Activated T-cell treated with anti-CD3 and anti-CD28 coated beads, Interleukin-2, amount 50 U/mL, for 4 hours (primary cell): ENCODE results near the gene EIF3B. TPM values are rescaled to one million over a fixed set of nuclear protein-coding genes. Genes with fewer than 3 reads are reported as not detected.
"Not testable (repeated sequence)": the region's sequence is repeated elsewhere in the genome, so short reads cannot be mapped to it uniquely, and the experiment has no call there.

ENCODE experiments used
- ATAC-seq, 2 donors: fragments of 200-7000 bp; cut with Tn5 transposase; one replicate each; pipeline ENCODE4 v1.10.0; 2021
- DNase-seq: peaks from one replicate; pipeline ENCODE4 v3.0.0-alpha.2; 2020
- H3K27me3 Mint-ChIP-seq: one replicate; pipeline ENCODE4 v1.8.0; 2021; ENCODE audit warnings: low read depth, mixed read lengths
- H3K36me3 Mint-ChIP-seq: one replicate; pipeline ENCODE4 v1.8.0; 2022; ENCODE audit warnings: mixed read lengths; ENCODE audit not compliant: insufficient read depth
- H3K4me1 Mint-ChIP-seq: one replicate; pipeline ENCODE4 v1.8.0; 2021; ENCODE audit warnings: low read depth, mixed read lengths
- H3K4me3 Mint-ChIP-seq: one replicate; pipeline ENCODE4 v1.8.0; 2021; ENCODE audit warnings: mild to moderate bottlenecking, moderate library complexity, mixed read lengths
- H3K9me3 Mint-ChIP-seq: one replicate; pipeline ENCODE4 v1.8.0; 2021; ENCODE audit warnings: mixed read lengths
- total RNA-seq, 3 donors: library from RNA; stranded (reverse); gene quantifications; one replicate each; pipeline ENCODE4 v1.2.1, GENCODE V29; 2021

The EIF3B gene
- total RNA-seq, 3 donors from 2014 or later, result 448 to 483 (median 474) TPM

GRCh38 chr7:2411815-2412586, 57.4 kb downstream of the EIF3B start:
- DNase-seq (no peak), ATAC-seq (no peak)
- H3K27me3 Mint-ChIP-seq, result no peaks in the 10 kb centered on the region
- H3K4me3 Mint-ChIP-seq, result no peak overlapping the region
- no peaks in the 10 kb centered on the region for H3K9me3 Mint-ChIP-seq
- peaks cover 62% of the 10 kb centered on the region for H3K4me1 Mint-ChIP-seq
- peaks cover 5% of the 10 kb centered on the region for H3K36me3 Mint-ChIP-seq

- H3K9me3 Mint-ChIP-seq, result no peaks in the 10 kb centered on the region
- ATAC-seq (no peak), DNase-seq (no peak)
- H3K27me3 Mint-ChIP-seq, result no peaks in the 10 kb centered on the region
- peaks cover 67% of the 10 kb centered on the region for H3K4me1 Mint-ChIP-seq
- H3K36me3 Mint-ChIP-seq, result peaks cover 5% of the 10 kb centered on the region
- no peak overlapping the region for H3K4me3 Mint-ChIP-seq
Measured at GRCh38 chr7:2412587-2413201, 58.1 kb downstream of the EIF3B start.

DNA sequence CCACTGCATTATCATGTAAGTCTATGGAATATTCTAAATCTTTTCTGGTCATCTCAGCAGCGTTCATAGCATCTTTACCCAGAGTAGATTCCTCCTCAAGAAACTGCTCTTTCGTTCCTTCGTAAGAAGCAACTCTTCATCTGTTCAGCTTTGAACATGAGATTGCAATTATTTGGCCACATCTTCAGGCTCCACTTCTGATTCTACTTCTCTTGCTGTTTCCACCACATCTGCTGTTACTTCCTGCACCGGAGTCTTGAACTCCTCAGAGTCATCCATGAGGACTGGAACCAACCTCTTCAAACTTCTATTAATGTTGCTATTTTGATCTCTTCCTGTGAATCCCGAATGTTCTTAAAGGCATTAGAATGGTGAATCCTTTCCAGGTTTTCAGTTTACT, 61.4 kb downstream of the EIF3B start:
- peaks cover 5% of the 10 kb centered on the region for H3K36me3 Mint-ChIP-seq
- H3K4me1 Mint-ChIP-seq, result peaks cover 61% of the 10 kb centered on the region
- DNase-seq, result no peak
- ATAC-seq, result no peak
- no peak overlapping the region for H3K4me3 Mint-ChIP-seq
- no peaks in the 10 kb centered on the region for H3K9me3 Mint-ChIP-seq
- H3K27me3 Mint-ChIP-seq, result no peaks in the 10 kb centered on the region

- H3K4me1 Mint-ChIP-seq, result peaks cover 60% of the 10 kb centered on the region
- H3K4me3 Mint-ChIP-seq, result no peak overlapping the region
- DNase-seq (no peak), ATAC-seq (no peak)
- no peaks in the 10 kb centered on the region for H3K27me3 Mint-ChIP-seq
- no peaks in the 10 kb centered on the region for H3K9me3 Mint-ChIP-seq
- peaks cover 5% of the 10 kb centered on the region for H3K36me3 Mint-ChIP-seq
Measured at GRCh38 chr7:2416650-2417049, 62.0 kb downstream of the EIF3B start.

GRCh38 chr7:2417178-2417577, 62.6 kb downstream of the EIF3B start:
- not testable (repeated sequence) for H3K27me3 Mint-ChIP-seq, H3K9me3 Mint-ChIP-seq, H3K36me3 Mint-ChIP-seq, ATAC-seq, H3K4me3 Mint-ChIP-seq, DNase-seq
- peaks cover 58% of the 10 kb centered on the region for H3K4me1 Mint-ChIP-seq

DNA sequence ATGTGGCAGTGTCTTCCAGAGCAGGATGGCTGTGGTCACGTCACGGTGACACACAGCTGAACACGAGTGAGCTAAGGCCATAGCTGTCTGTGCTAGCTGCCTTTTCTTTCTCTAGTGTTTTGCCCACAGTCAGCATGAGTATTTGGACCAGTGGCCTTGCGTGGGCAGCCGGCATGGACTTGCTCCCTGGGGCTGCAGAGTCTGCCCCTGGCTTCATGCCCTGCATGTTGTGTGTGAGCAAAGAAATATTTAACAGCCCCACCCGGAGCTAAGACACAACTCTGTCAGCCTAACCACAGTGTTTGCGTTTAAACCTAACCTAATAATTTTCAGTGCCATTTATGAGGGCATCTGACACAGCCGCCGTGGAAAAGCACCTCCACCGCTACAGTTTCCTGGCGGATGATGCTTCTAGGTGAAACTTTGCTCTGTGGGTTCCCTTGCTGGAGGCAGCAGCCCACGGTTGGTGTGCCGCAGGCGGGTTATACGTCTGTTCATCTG, 63.4 kb downstream of the EIF3B start:
- Mint-ChIP-seq H3K9me3 (no peaks in the 10 kb centered on the region), H3K27me3 (no peaks in the 10 kb centered on the region), H3K4me1 (peaks cover 50% of the 10 kb centered on the region), H3K36me3 (peaks cover 5% of the 10 kb centered on the region), H3K4me3 (peak overlapping the region; percentile 24)
- DNase-seq (peak; percentile 34), ATAC-seq (peak; percentile 83 to 84)

DNA sequence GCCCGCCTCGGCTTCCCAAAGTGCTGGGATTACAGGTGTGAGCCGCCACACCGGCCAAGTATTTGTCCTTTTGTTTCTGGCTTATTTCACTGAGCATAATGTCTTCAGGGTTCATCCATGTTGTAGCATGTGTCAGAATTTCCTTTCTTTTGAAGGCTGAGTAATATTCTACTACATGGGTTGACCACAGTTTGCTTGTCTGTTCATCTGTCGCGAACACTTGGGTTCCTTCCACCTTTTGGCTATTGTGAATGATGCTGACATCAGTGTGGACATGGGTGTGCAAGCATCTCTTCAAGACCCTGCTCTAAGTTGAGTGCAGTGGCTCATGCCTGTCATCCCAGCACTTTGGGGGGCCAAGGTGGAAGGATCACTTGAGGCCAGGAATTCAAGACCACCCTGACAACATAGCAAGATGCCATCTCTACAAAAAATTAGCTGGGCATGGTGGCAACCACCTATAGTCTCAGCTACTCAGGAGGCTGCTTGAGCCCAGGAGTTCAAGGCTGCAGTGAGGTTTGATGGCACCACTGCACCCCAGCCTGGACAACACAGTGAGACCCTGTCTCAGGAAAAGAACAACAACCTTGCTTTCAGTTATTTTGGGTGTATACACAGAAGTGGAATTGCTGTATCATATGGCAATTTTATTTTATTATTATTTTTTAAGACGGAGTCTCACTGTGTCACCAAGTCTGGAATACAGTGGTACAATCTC, 65.7 kb downstream of the EIF3B start:
- no peak for DNase-seq

GRCh38 chr7:2421943-2422310, 67.3 kb downstream of the EIF3B start:
- Mint-ChIP-seq H3K4me3 (no peak overlapping the region), H3K9me3 (no peaks in the 10 kb centered on the region), H3K4me1 (peaks cover 32% of the 10 kb centered on the region), H3K36me3 (peaks cover 5% of the 10 kb centered on the region), H3K27me3 (no peaks in the 10 kb centered on the region)
- no peak for ATAC-seq
- DNase-seq, result no peak

More for the DNA sequence above, 65.7 kb downstream of the EIF3B start:
- H3K27me3 Mint-ChIP-seq, result no peaks in the 10 kb centered on the region
- no peak overlapping the region for H3K4me3 Mint-ChIP-seq
- peaks cover 38% of the 10 kb centered on the region for H3K4me1 Mint-ChIP-seq
- peaks cover 5% of the 10 kb centered on the region for H3K36me3 Mint-ChIP-seq
- H3K9me3 Mint-ChIP-seq, result no peaks in the 10 kb centered on the region
- ATAC-seq, result peak; percentile 35 to 41

- Mint-ChIP-seq H3K9me3 (peaks cover under 1% of the 10 kb centered on the region), H3K36me3 (peaks cover 2% of the 10 kb centered on the region), H3K4me1 (peaks cover 10% of the 10 kb centered on the region), H3K4me3 (no peak overlapping the region), H3K27me3 (no peaks in the 10 kb centered on the region)
- ATAC-seq (no peak), DNase-seq (no peak)
Measured at GRCh38 chr7:2425749-2426148, 71.1 kb downstream of the EIF3B start.

Other genes starting within 250 kb of the EIF3B start
- gene MAD1L1, start 121.9 kb upstream of the EIF3B start, total RNA-seq, result 10 to 100 TPM; 55.8 to 59.4 (median 57.9) TPM
- 10 to 100 TPM; 49.9 to 56.5 (median 51.2) TPM for gene MRM2, start 112.6 kb upstream of the EIF3B start, total RNA-seq
- 100 to 1,000 TPM in 1 of 3 donors, 10 to 100 TPM in 2; 83.7 to 105 (median 96.8) TPM for gene NUDT1, start 112.6 kb upstream of the EIF3B start, total RNA-seq
- 10 to 100 TPM; 51.9 to 54.0 (median 53.9) TPM for gene SNX8, start 40.4 kb upstream of the EIF3B start, total RNA-seq
- 1 to 10 TPM; 4.9 to 6.5 (median 5.9) TPM for gene CHST12, start 48.8 kb downstream of the EIF3B start, total RNA-seq
- gene GRIFIN, start 121.6 kb downstream of the EIF3B start, total RNA-seq, result not detected
- 10 to 100 TPM; 16.1 to 17.7 (median 17.7) TPM for gene LFNG, start 164.9 kb downstream of the EIF3B start, total RNA-seq
- 10 to 100 TPM; 40.7 to 55.0 (median 42.6) TPM for gene BRAT1, start 200.7 kb downstream of the EIF3B start, total RNA-seq
- 10 to 100 TPM in 1 of 3 donors, 1 to 10 TPM in 2; 8.9 to 10.4 (median 9.0) TPM for gene IQCE, start 204.2 kb downstream of the EIF3B start, total RNA-seq